Measurements from ENCODE around the gene PSAPL1. TPM values are rescaled to one million over a fixed set of nuclear protein-coding genes. Genes with fewer than 3 reads are reported as not detected.

Gene PSAPL1
- polyA plus RNA-seq, 1 of the 3 experiments (the other 2 are of a cell fraction): 0.03 TPM

GRCh38 chr4:7423801-7424552, 10.8 kb downstream of the PSAPL1 start (continued):
- no peak for TF ChIP-seq JUND (IDR thresholded peaks at IDR 0.05)
- TF ChIP-seq PBX3 (IDR thresholded peaks at IDR 0.05): no peak
- TF ChIP-seq RCOR1 (IDR thresholded peaks at IDR 0.05; ENCODE audit: low read length): no peak

GRCh38 chr4:7423391-7423790, 11.3 kb downstream of the PSAPL1 start:
- Histone ChIP-seq H3K9me2 (no peaks in the 10 kb centered on the region), H2AFZ (ENCODE audit: low read depth) (no peak overlapping the region), H3K27me3 (ENCODE audit: insufficient read depth) (no peaks in the 10 kb centered on the region), H3K36me3 (replicated peaks in 1 of 2; ENCODE audit: control insufficient read depth in 1 of 2, insufficient read depth in 2 of 2, low read length in 1 of 2) (no peaks in the 10 kb centered on the region), H3K4me3 (ENCODE audit: low read depth in 2 of 2, low read length in 1 of 2) (no peak overlapping the region), H3K27ac (ENCODE audit: low read depth in 2 of 2, low read length in 1 of 2) (no peak overlapping the region), H3K79me2 (ENCODE audit: insufficient read depth) (no peaks in the 10 kb centered on the region), H3F3A (replicated peaks; ENCODE audit: insufficient read depth) (no peaks in the 10 kb centered on the region), H3K4me2 (no peak overlapping the region), H3K9me3 (no peaks in the 10 kb centered on the region), H3K9ac (no peak overlapping the region), H3K4me1 (ENCODE audit: control insufficient read depth in 1 of 2, insufficient read depth in 2 of 2, low read depth in 1 of 2, low read length in 1 of 2) (no peaks in the 10 kb centered on the region; a peak in 1 of 4 replicates), H4K20me1 (ENCODE audit: insufficient read depth) (no peaks in the 10 kb centered on the region)
- TF ChIP-seq EZH2phosphoT487 (IDR thresholded peaks at IDR 0.05; ENCODE audit: borderline replicate concordance, low read depth) (no peak), MAX (IDR thresholded peaks at IDR 0.05; ENCODE audit: low read depth) (no peak), FOSL2 (IDR thresholded peaks at IDR 0.05; ENCODE audit: borderline replicate concordance, low read depth) (no peak), POLR2AphosphoS5 (IDR thresholded peaks at IDR 0.05; ENCODE audit: low read depth, low read length) (no peak), SIN3A (IDR thresholded peaks at IDR 0.05; ENCODE audit: borderline replicate concordance, low read depth, low read length) (no peak), YY1 (IDR thresholded peaks at IDR 0.05; ENCODE audit: low read depth) (no peak), MEF2A (IDR thresholded peaks at IDR 0.05; ENCODE audit: borderline replicate concordance, low read depth) (no peak), IRF3 (IDR thresholded peaks at IDR 0.05; ENCODE audit: low read depth, low read length) (no peak), EP300 (IDR thresholded peaks at IDR 0.05; ENCODE audit: borderline replicate concordance in 1 of 2, low read depth in 1 of 2, low read length in 1 of 2) (no peak), REST (IDR thresholded peaks at IDR 0.05; ENCODE audit: low read depth, low read length) (no peak), RAD21 (IDR thresholded peaks at IDR 0.05; ENCODE audit: low read length) (no peak), RCOR1 (IDR thresholded peaks at IDR 0.05; ENCODE audit: low read length) (no peak)
- CTCF ChIA-PET: interaction anchor here (1.1 kb wide), 1 partner anchor 127 kb away, joined by 3 read pairs; no protein-coding TSS in a partner anchor
- DNase-seq: peak; percentile 16
- POLR2A ChIA-PET: no interaction called here
- WGBS (ENCODE audit: low lambda C conversion rate): 51% methylated on average over 5 of the region's 5 CpGs
